ENCODE data around the gene ASB1. TPM values are rescaled to one million over a fixed set of nuclear protein-coding genes. Genes with fewer than 3 reads are reported as not detected.

Gene ASB1
- total RNA-seq, 2 donors from 2014 or later = 11.9 to 27.8 TPM

GRCh38 chr2:238466243-238466756 is 39.6 kb downstream of the ASB1 start:
- no peaks in the 10 kb centered on the region for H3K4me1 ChIP-seq (replicated peaks)

GRCh38 chr2:238467062-238467461 is 40.3 kb downstream of the ASB1 start:
- Histone ChIP-seq H3K4me1 (replicated peaks) (no peaks in the 10 kb centered on the region), H3K27ac (no peak overlapping the region), H3K27me3 (replicated peaks; ENCODE audit: insufficient read depth) (no peaks in the 10 kb centered on the region), H3K36me3 (no peaks in the 10 kb centered on the region), H3K9me3 (no peaks in the 10 kb centered on the region), H3K4me3 (no peak overlapping the region)
- intact Hi-C loops (cut with DNase I) = no loop called here
- DNase-seq (ENCODE audit: low spot score) = no peak
- WGBS = 89% methylated on average over 4 of the region's 4 CpGs
- TF ChIP-seq POLR2AphosphoS5 (IDR thresholded peaks at IDR 0.05) = no peak
- no peak for TF ChIP-seq CTCF (IDR thresholded peaks at IDR 0.05)
- TF ChIP-seq POLR2A (IDR thresholded peaks at IDR 0.05) = no peak

More at GRCh38 chr2:238466243-238466756, 39.6 kb downstream of the ASB1 start:
- no peaks in the 10 kb centered on the region for H3K9me3 ChIP-seq
- WGBS = 46% methylated on average over 8 of the region's 10 CpGs
- H3K27me3 ChIP-seq (replicated peaks; ENCODE audit: insufficient read depth) = no peaks in the 10 kb centered on the region
- no peak for DNase-seq (ENCODE audit: low spot score)
- H3K4me3 ChIP-seq = no peak overlapping the region
- intact Hi-C loops (cut with DNase I) = no loop called here
- no peaks in the 10 kb centered on the region for H3K36me3 ChIP-seq
- no peak overlapping the region for H3K27ac ChIP-seq
- TF ChIP-seq CTCF (IDR thresholded peaks at IDR 0.05) (no peak), POLR2AphosphoS5 (IDR thresholded peaks at IDR 0.05) (no peak), POLR2A (IDR thresholded peaks at IDR 0.05) (no peak)

- Histone ChIP-seq H3K4me3 (no peak overlapping the region), H3K4me1 (replicated peaks) (no peaks in the 10 kb centered on the region), H3K36me3 (no peaks in the 10 kb centered on the region), H3K27ac (no peak overlapping the region), H3K9me3 (no peaks in the 10 kb centered on the region), H3K27me3 (replicated peaks; ENCODE audit: insufficient read depth) (no peaks in the 10 kb centered on the region)
- intact Hi-C loops (cut with DNase I) = no loop called here
- 67% methylated on average over 1 of the region's 1 CpG for WGBS
- no peak for DNase-seq (ENCODE audit: low spot score)
- TF ChIP-seq POLR2A (IDR thresholded peaks at IDR 0.05) (no peak), CTCF (IDR thresholded peaks at IDR 0.05) (no peak), POLR2AphosphoS5 (IDR thresholded peaks at IDR 0.05) (no peak)
Observed at GRCh38 chr2:238467792-238468191, 41.1 kb downstream of the ASB1 start.

GRCh38 chr2:238469155-238469554 is 42.4 kb downstream of the ASB1 start:
- no peaks in the 10 kb centered on the region for H3K4me1 ChIP-seq (replicated peaks)
- H3K27ac ChIP-seq = no peak overlapping the region
- TF ChIP-seq POLR2A (IDR thresholded peaks at IDR 0.05) (no peak), CTCF (IDR thresholded peaks at IDR 0.05) (no peak), POLR2AphosphoS5 (IDR thresholded peaks at IDR 0.05) (no peak)
- H3K27me3 ChIP-seq (replicated peaks; ENCODE audit: insufficient read depth) = no peaks in the 10 kb centered on the region
- H3K36me3 ChIP-seq = no peaks in the 10 kb centered on the region
- no peak for DNase-seq (ENCODE audit: low spot score)
- H3K9me3 ChIP-seq = no peaks in the 10 kb centered on the region
- 92% methylated on average over 1 of the region's 1 CpG for WGBS
- no peak overlapping the region for H3K4me3 ChIP-seq
- intact Hi-C loops (cut with DNase I) = no loop called here

- Histone ChIP-seq H3K4me3 (no peak overlapping the region), H3K9me3 (no peaks in the 10 kb centered on the region), H3K27me3 (replicated peaks; ENCODE audit: insufficient read depth) (no peaks in the 10 kb centered on the region), H3K27ac (no peak overlapping the region), H3K4me1 (replicated peaks) (no peaks in the 10 kb centered on the region), H3K36me3 (no peaks in the 10 kb centered on the region)
- no peak for TF ChIP-seq POLR2AphosphoS5 (IDR thresholded peaks at IDR 0.05)
- TF ChIP-seq POLR2A (IDR thresholded peaks at IDR 0.05) = no peak
- no peak for TF ChIP-seq CTCF (IDR thresholded peaks at IDR 0.05)
- WGBS = 96% methylated on average over 4 of the region's 4 CpGs
- DNase-seq (ENCODE audit: low spot score) = no peak
- intact Hi-C loops (cut with DNase I) = no loop called here
Observed at GRCh38 chr2:238473014-238473413, 46.3 kb downstream of the ASB1 start.
